GM18505 (cell line): ENCODE results near the gene ADGRD1.

Experiments
- ATAC-seq: cut with Tn5 transposase; IDR thresholded peaks from one replicate; pipeline ENCODE4 v1.9.1; 2021; ENCODE audit not compliant: unreplicated experiment
- POLR2A ChIP-seq: IDR thresholded peaks from 4 replicates; pipeline ENCODE4 v1.6.1; 2011; ENCODE audit warnings: borderline replicate concordance; ENCODE audit not compliant: insufficient read depth, insufficient read length; ENCODE audit errors: extremely low read depth

The ADGRD1 gene

GRCh38 chr12:130965668-130966067 lies 12.0 kb downstream of the ADGRD1 start:
- no peak for TF ChIP-seq POLR2A
- no peak for ATAC-seq

GRCh38 chr12:130966443-130967030 lies 12.8 kb downstream of the ADGRD1 start:
- no peak for ATAC-seq
- TF ChIP-seq POLR2A, result no peak

- ATAC-seq, result no peak
- no peak for TF ChIP-seq POLR2A
Observed at GRCh38 chr12:130967636-130968035, 13.9 kb downstream of the ADGRD1 start.

GRCh38 chr12:130968611-130969010 lies 14.9 kb downstream of the ADGRD1 start:
- no peak for ATAC-seq
- no peak for TF ChIP-seq POLR2A

- TF ChIP-seq POLR2A, result no peak
- no peak for ATAC-seq
Observed at GRCh38 chr12:130969223-130969622, 15.5 kb downstream of the ADGRD1 start.

- no peak for TF ChIP-seq POLR2A
- no peak for ATAC-seq
Observed at GRCh38 chr12:130970165-130970907, 16.6 kb downstream of the ADGRD1 start.

- ATAC-seq, result no peak
- no peak for TF ChIP-seq POLR2A
Observed at GRCh38 chr12:130970908-130971233, 17.2 kb downstream of the ADGRD1 start.

- TF ChIP-seq POLR2A, result no peak
- ATAC-seq, result no peak
Observed at GRCh38 chr12:130971925-130972585, 18.3 kb downstream of the ADGRD1 start.

- no peak for ATAC-seq
- no peak for TF ChIP-seq POLR2A
Observed at GRCh38 chr12:130972586-130972950, 18.9 kb downstream of the ADGRD1 start.

- no peak for ATAC-seq
- no peak for TF ChIP-seq POLR2A
Observed at GRCh38 chr12:130973109-130973508, 19.4 kb downstream of the ADGRD1 start.

DNA sequence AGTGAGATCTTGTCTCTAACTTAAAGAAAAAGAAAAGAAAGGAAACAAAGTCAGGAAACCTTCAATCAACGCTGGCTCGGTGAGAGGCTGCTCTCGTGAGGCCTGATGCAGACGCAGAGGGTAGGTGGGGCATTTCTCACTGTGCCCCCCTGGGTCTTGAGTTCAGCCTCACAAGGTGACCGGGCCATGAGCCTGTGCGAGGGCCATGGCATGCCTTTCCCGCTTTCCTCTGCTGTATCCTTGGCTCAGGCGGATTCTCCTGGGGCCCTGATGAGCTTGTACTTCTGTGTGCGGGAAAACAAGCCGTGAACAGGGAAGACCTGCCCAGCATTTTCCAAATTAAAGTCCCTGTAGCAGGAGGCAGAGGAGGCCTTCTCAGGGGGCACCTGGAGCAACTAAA lies 20.2 kb downstream of the ADGRD1 start:
- TF ChIP-seq POLR2A, result no peak
- no peak for ATAC-seq

DNA sequence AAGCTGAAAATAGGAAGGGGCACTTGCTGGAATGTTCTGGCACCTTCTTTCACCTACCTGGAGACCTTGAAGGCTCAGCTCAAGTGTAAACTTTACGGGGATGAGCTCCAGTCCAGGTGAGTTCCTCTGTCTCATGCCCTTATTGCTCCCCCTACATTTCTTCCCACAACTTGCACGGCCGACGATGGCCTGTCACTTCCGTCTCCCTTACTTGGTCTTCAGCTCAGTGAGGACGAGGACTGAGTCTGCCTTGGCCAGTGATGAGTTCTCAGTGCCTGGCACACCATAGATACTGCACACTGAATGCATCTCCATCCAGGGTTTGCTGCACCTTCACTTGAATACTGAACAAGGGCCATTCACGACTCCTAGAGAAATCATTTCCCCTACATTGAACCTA lies 21.4 kb downstream of the ADGRD1 start:
- no peak for TF ChIP-seq POLR2A
- no peak for ATAC-seq

DNA sequence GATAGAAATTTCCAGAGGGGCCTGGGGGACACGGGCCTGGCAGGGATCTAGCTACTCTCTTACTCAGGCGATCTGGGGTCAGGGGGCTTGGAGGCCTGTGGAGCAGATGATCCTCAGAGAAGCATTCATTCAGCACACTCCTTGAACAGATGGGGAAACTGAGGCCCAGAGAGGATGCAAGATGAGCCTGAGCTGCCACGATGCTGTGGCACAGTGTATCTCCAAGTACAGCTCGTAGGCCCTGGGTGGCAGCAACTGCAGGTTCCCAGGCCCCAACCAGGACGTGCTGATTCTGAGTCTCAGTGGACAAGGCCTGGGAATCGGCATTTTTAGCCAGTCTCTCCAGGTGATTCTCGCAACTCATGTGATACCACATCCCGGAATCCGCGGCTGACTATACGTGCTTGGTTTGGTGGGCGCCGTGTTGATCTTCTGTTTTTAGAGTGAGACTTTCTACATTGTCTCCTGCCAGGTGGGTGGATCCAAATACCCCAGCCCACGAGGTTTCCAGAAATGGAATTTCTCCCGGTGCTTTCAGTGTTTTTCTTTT lies 22.5 kb downstream of the ADGRD1 start:
- no peak for ATAC-seq
- TF ChIP-seq POLR2A, result no peak

- no peak for ATAC-seq
- TF ChIP-seq POLR2A, result no peak
Observed at GRCh38 chr12:130977046-130977742, 23.5 kb downstream of the ADGRD1 start.

GRCh38 chr12:130977743-130978095 lies 24.0 kb downstream of the ADGRD1 start:
- TF ChIP-seq POLR2A, result no peak
- ATAC-seq, result no peak
